Uterus (tissue), 4 donors: ENCODE measurements around the gene SIDT1. TPM values are rescaled to one million over a fixed set of nuclear protein-coding genes. Genes with fewer than 3 reads are reported as not detected.

Experiments
- DNase-seq, 2 donors: peaks; one replicate each; pipeline ENCODE4 v3.0.0-alpha.2; 2019 to 2020
- H3K27ac ChIP-seq, 2 donors: fragments of 200-600 bp; sonication (generic); 1 replicate in 1 of 2; 2 replicates in 1 of 2; pipeline ENCODE4 v1.5.1; 2016 to 2018
- H3K27me3 ChIP-seq, 2 donors: fragments of 200-600 bp; sonication (generic); one replicate each; pipeline ENCODE4 v1.5.1; 2018 to 2019; ENCODE audit warnings: control low read depth in 1 of 2
- H3K36me3 ChIP-seq, 2 donors: fragments of 200-600 bp; sonication (generic); one replicate each; pipeline ENCODE4 v1.5.1; 2019; ENCODE audit warnings: control low read depth in 1 of 2
- H3K4me1 ChIP-seq, 2 donors: fragments of 200-600 bp; sonication (generic); one replicate each; pipeline ENCODE4 v1.5.1; 2018 to 2019; ENCODE audit warnings: control low read depth in 1 of 2
- H3K4me3 ChIP-seq, 2 donors: fragments of 200-600 bp; sonication (generic); 1 replicate in 1 of 2; 2 replicates in 1 of 2; pipeline ENCODE4 v1.5.1; 2018 to 2019; ENCODE audit warnings: mild to moderate bottlenecking in 1 of 2
- H3K9me3 ChIP-seq, 2 donors: fragments of 200-600 bp; sonication (generic); one replicate each; pipeline ENCODE4 v1.5.1; 2019; ENCODE audit warnings: control low read depth in 1 of 2
- POLR2A ChIP-seq, 2 donors: fragments of 450-650 bp; IDR thresholded peaks; one replicate each; pipeline ENCODE4 v1.6.1; 2016; ENCODE audit warnings: antibody characterized with exemption in 2 of 2, mild to moderate bottlenecking in 1 of 2, moderate library complexity in 1 of 2
- intact Hi-C: fragments of 100-400 bp; cut with DNase I; formaldehyde crosslinking; loops from one replicate; pipeline ENCODE4 v1.15.1; 2023; ENCODE audit warnings: low total_unique reads
- total RNA-seq, 4 donors: library from RNA; depleted of rRNA in 3 of 4; stranded (reverse); fragments of >200 nt in 3 of 4; gene quantifications; one replicate each; pipeline versions ENCODE4 v1.1.0 to v1.2.4, GENCODE V29; 2014 to 2023
- TF ChIP-seq, protein P1 (sequence below), 4 experiments: fragments of 200-600 bp in 2 of 4; fragments of 450-650 bp in 2 of 4; sonication (generic) in 2 of 4; IDR thresholded peaks; one replicate each; pipeline ENCODE4 v1.5.1; 2016 to 2019; ENCODE audit warnings: antibody characterized with exemption in 4 of 4, mild to moderate bottlenecking in 2 of 4, moderate library complexity in 1 of 4
- donor health status: DM: yes; HTN: yes; CAD: no.

Gene SIDT1
- total RNA-seq, 4 donors from 2014 or later, result 1.8 to 3.7 TPM; not detected in 2

DNA sequence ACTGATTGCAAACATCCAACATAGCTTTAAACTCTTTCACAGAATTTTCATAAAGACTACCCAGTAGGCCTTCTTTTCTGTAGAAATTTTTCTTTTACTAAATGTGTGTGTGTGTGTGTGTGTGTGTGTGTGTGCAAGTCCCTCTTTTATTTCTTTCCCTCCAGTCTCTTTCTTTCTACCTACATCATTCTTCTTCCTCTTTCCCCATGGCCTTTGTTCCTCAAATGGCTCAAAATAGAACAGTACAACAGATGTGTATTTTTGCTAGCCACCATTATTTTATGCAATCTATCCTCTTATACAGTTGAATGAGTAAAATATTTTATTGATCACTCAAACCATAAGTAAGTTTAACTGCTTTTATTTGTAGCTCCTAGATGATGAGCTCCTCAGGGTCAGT lies 87.7 kb downstream of the SIDT1 start:
- intact Hi-C loops, result no loop called here
- Histone ChIP-seq H3K36me3 (no peaks in the 10 kb centered on the region), H3K27me3 (no peaks in the 10 kb centered on the region), H3K4me3 (no peak overlapping the region), H3K9me3 (no peaks in the 10 kb centered on the region), H3K27ac (no peak overlapping the region), H3K4me1 (no peaks in the 10 kb centered on the region)
- DNase-seq, result no peak
- TF ChIP-seq, protein P1, sequence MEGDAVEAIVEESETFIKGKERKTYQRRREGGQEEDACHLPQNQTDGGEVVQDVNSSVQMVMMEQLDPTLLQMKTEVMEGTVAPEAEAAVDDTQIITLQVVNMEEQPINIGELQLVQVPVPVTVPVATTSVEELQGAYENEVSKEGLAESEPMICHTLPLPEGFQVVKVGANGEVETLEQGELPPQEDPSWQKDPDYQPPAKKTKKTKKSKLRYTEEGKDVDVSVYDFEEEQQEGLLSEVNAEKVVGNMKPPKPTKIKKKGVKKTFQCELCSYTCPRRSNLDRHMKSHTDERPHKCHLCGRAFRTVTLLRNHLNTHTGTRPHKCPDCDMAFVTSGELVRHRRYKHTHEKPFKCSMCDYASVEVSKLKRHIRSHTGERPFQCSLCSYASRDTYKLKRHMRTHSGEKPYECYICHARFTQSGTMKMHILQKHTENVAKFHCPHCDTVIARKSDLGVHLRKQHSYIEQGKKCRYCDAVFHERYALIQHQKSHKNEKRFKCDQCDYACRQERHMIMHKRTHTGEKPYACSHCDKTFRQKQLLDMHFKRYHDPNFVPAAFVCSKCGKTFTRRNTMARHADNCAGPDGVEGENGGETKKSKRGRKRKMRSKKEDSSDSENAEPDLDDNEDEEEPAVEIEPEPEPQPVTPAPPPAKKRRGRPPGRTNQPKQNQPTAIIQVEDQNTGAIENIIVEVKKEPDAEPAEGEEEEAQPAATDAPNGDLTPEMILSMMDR (IDR thresholded peaks at IDR 0.05), result no peak

- TF ChIP-seq POLR2A (IDR thresholded peaks at IDR 0.05), result no peak
- TF ChIP-seq, protein P1 (IDR thresholded peaks at IDR 0.05), result no peak
- Histone ChIP-seq H3K4me1 (no peaks in the 10 kb centered on the region), H3K27me3 (no peaks in the 10 kb centered on the region), H3K27ac (no peak overlapping the region), H3K4me3 (no peak overlapping the region), H3K36me3 (no peaks in the 10 kb centered on the region), H3K9me3 (no peaks in the 10 kb centered on the region)
- intact Hi-C loops, result no loop called here
- DNase-seq, result no peak
Observed at GRCh38 chr3:113623324-113623723, 91.0 kb downstream of the SIDT1 start.

DNA sequence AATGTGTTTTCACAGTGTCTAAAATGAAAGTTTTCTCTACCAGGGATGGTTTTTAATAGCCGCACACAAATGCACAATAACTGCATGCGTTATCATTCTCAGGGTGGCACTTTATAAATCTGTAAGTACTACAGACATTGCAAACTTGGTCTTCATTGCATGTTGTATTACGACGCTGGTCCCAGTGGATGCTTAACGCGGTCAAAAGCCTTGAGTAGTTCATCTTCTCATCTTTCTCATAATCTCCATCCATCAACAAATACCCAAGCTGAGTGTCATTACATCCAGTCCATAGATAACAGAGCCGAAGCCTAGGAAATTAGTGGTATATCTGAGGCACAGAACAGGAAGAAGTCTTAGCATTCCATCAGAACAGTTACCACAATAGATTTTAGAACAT lies 91.5 kb downstream of the SIDT1 start:
- Histone ChIP-seq H3K27me3 (no peaks in the 10 kb centered on the region), H3K36me3 (no peaks in the 10 kb centered on the region), H3K9me3 (no peaks in the 10 kb centered on the region), H3K4me3 (no peak overlapping the region), H3K27ac (no peak overlapping the region), H3K4me1 (no peaks in the 10 kb centered on the region)
- intact Hi-C loops, result no loop called here
- no peak for TF ChIP-seq POLR2A (IDR thresholded peaks at IDR 0.05)
- TF ChIP-seq, protein P1 (IDR thresholded peaks at IDR 0.05), result no peak
- DNase-seq, result no peak

GRCh38 chr3:113625834-113626233 lies 93.5 kb downstream of the SIDT1 start:
- no peak overlapping the region for H3K4me3 ChIP-seq
- intact Hi-C loops, result no loop called here

GRCh38 chr3:113626503-113627371 lies 94.4 kb downstream of the SIDT1 start:
- no peaks in the 10 kb centered on the region for H3K4me1 ChIP-seq
- H3K9me3 ChIP-seq, result no peaks in the 10 kb centered on the region
- TF ChIP-seq, protein P1 (IDR thresholded peaks at IDR 0.05), result peak; percentile 57 to 80 (median 73)
- no peak for TF ChIP-seq POLR2A (IDR thresholded peaks at IDR 0.05)
- H3K27me3 ChIP-seq, result no peaks in the 10 kb centered on the region
- H3K36me3 ChIP-seq, result no peaks in the 10 kb centered on the region
- peak; percentile 37 to 38 for DNase-seq
- no peak overlapping the region for H3K4me3 ChIP-seq
- intact Hi-C loops, result no loop called here
- H3K27ac ChIP-seq, result no peak overlapping the region

More at GRCh38 chr3:113625834-113626233, 93.5 kb downstream of the SIDT1 start:
- Histone ChIP-seq H3K27me3 (no peaks in the 10 kb centered on the region), H3K9me3 (no peaks in the 10 kb centered on the region), H3K27ac (no peak overlapping the region), H3K36me3 (no peaks in the 10 kb centered on the region), H3K4me1 (no peaks in the 10 kb centered on the region)
- TF ChIP-seq, protein P1 (IDR thresholded peaks at IDR 0.05), result no peak
- no peak for TF ChIP-seq POLR2A (IDR thresholded peaks at IDR 0.05)
- DNase-seq, result no peak
